ENCODE data around the gene MAN1B1.

DNA sequence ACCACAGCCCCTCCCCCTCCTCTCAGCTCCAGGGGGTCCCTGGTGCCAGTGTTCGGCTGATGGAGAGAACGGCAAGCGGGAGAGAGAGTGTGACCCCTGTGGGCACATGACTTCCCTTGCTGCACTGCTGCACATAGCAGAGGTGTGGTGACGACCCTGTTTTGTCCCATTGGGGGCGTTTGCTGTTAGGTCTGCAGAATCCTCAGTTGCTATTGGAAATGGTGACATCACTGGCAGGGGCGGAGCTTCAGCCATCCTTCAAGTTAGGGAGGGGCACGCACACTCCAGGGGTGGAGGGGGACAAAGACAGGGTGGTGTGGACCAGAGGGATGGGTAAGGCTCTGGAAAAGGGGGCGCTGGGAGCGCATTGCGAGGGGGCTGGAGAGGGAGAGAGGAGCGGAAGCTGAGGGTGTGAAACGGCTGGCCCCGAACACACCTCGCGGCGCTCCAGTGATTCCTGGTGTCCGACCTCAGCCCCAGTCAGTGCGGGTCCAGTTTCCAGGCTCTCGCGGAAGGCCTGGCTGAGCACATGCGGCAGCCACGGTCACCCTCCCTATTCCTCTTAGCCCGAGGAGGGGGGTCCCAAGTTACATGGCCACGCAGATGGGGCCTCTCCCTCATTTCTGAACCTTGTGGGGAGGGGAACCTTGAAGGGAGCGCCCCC, 51.4 kb downstream of the MAN1B1 start:
- TF ChIP-seq POLR2AphosphoS5 (IDR thresholded peaks at IDR 0.05; ENCODE audit: low read depth, low read length) (no peak), TAF1 (IDR thresholded peaks at IDR 0.05; ENCODE audit: borderline replicate concordance, insufficient read depth, low read length) (no peak)
- TF ChIP-seq, protein P1, sequence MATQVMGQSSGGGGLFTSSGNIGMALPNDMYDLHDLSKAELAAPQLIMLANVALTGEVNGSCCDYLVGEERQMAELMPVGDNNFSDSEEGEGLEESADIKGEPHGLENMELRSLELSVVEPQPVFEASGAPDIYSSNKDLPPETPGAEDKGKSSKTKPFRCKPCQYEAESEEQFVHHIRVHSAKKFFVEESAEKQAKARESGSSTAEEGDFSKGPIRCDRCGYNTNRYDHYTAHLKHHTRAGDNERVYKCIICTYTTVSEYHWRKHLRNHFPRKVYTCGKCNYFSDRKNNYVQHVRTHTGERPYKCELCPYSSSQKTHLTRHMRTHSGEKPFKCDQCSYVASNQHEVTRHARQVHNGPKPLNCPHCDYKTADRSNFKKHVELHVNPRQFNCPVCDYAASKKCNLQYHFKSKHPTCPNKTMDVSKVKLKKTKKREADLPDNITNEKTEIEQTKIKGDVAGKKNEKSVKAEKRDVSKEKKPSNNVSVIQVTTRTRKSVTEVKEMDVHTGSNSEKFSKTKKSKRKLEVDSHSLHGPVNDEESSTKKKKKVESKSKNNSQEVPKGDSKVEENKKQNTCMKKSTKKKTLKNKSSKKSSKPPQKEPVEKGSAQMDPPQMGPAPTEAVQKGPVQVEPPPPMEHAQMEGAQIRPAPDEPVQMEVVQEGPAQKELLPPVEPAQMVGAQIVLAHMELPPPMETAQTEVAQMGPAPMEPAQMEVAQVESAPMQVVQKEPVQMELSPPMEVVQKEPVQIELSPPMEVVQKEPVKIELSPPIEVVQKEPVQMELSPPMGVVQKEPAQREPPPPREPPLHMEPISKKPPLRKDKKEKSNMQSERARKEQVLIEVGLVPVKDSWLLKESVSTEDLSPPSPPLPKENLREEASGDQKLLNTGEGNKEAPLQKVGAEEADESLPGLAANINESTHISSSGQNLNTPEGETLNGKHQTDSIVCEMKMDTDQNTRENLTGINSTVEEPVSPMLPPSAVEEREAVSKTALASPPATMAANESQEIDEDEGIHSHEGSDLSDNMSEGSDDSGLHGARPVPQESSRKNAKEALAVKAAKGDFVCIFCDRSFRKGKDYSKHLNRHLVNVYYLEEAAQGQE (IDR thresholded peaks at IDR 0.05; ENCODE audit: insufficient read depth in 1 of 2, low read depth in 2 of 2, low read length in 2 of 2): no peak
